GM10266 (cell line): ENCODE data around the gene KCNAB1.

Experiments used
- DNase-seq: peaks from one replicate; pipeline ENCODE4 v3.0.0; 2012; ENCODE audit errors: extremely low spot score
- CTCF ChIP-seq: IDR thresholded peaks from 2 replicates; pipeline ENCODE4 v1.5.1; 2012; ENCODE audit warnings: mild to moderate bottlenecking, low read depth; ENCODE audit not compliant: control insufficient read depth, insufficient read depth; ENCODE audit errors: missing control alignments

Gene KCNAB1

GRCh38 chr3:156434921-156435320 lies 314.5 kb downstream of the KCNAB1 start:
- no peak for TF ChIP-seq CTCF
- no peak for DNase-seq

- TF ChIP-seq CTCF: no peak
- DNase-seq: no peak
Observed at GRCh38 chr3:156443079-156443478, 322.7 kb downstream of the KCNAB1 start.

GRCh38 chr3:156445117-156446090 lies 325.0 kb downstream of the KCNAB1 start:
- no peak for DNase-seq
- TF ChIP-seq CTCF: no peak

GRCh38 chr3:156448300-156448699 lies 327.9 kb downstream of the KCNAB1 start:
- peak; percentile 19 for DNase-seq

GRCh38 chr3:156449710-156450574 lies 329.6 kb downstream of the KCNAB1 start:
- DNase-seq: peak; percentile 26
- peak; percentile 63 for TF ChIP-seq CTCF

More at GRCh38 chr3:156448300-156448699, 327.9 kb downstream of the KCNAB1 start:
- TF ChIP-seq CTCF: peak; percentile 45

- TF ChIP-seq CTCF: no peak
- DNase-seq: no peak
Observed at GRCh38 chr3:156455839-156456238, 335.5 kb downstream of the KCNAB1 start.
